Measurements from ENCODE around the gene VOPP1. TPM values are rescaled to one million over a fixed set of nuclear protein-coding genes. Genes with fewer than 3 reads are reported as not detected.

Gene VOPP1
- total and polyA plus RNA-seq, 10 of the 15 experiments (the other 5 are each of a cell fraction or from before 2014, with no cell fraction given), result 32.8 to 206 (median 129) TPM

GRCh38 chr7:55536619-55537457, 35.5 kb downstream of the VOPP1 start (continued):
- TF ChIP-seq BHLHE40 (IDR thresholded peaks at IDR 0.05; ENCODE audit: borderline replicate concordance in 1 of 2, low read depth in 2 of 2, low read length in 1 of 2), result peak; percentile 72 to 79; a peak in 3 of 4 replicates
- peak in 1 of 2 experiments; percentile 42; a peak in 1 of 4 replicates for TF ChIP-seq IKZF2 (IDR thresholded peaks at IDR 0.05)
- TF ChIP-seq PAX8 (IDR thresholded peaks at IDR 0.05), result no peak
- peak; percentile 39; the same call in 1 of the 2 replicates for TF ChIP-seq IKZF1 (conservative IDR thresholded peaks at IDR 0.05)
- TF ChIP-seq ZNF207 (IDR thresholded peaks at IDR 0.05; ENCODE audit: borderline replicate concordance), result 0 out of 2 replicates have a peak, but pooled peaks have one; percentile 41
- 0 out of 2 replicates have a peak, but pooled peaks have one; percentile 54 for TF ChIP-seq HDGF (IDR thresholded peaks at IDR 0.05)
- TF ChIP-seq, protein P1, sequence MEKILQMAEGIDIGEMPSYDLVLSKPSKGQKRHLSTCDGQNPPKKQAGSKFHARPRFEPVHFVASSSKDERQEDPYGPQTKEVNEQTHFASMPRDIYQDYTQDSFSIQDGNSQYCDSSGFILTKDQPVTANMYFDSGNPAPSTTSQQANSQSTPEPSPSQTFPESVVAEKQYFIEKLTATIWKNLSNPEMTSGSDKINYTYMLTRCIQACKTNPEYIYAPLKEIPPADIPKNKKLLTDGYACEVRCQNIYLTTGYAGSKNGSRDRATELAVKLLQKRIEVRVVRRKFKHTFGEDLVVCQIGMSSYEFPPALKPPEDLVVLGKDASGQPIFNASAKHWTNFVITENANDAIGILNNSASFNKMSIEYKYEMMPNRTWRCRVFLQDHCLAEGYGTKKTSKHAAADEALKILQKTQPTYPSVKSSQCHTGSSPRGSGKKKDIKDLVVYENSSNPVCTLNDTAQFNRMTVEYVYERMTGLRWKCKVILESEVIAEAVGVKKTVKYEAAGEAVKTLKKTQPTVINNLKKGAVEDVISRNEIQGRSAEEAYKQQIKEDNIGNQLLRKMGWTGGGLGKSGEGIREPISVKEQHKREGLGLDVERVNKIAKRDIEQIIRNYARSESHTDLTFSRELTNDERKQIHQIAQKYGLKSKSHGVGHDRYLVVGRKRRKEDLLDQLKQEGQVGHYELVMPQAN (conservative IDR thresholded peaks at IDR 0.05), result peak; percentile 37; the same call in 1 of the 2 replicates
- 0 out of 2 replicates have a peak, but pooled peaks have one; percentile 34 for TF ChIP-seq GATAD2B (conservative IDR thresholded peaks at IDR 0.05; ENCODE audit: low read depth)
- peak; percentile 67 for TF ChIP-seq POLR2A (IDR thresholded peaks at IDR 0.05; ENCODE audit: low read depth, low read length)
- TF ChIP-seq BRCA1 (IDR thresholded peaks at IDR 0.05; ENCODE audit: low read depth, low read length), result no peak
- TF ChIP-seq REST (IDR thresholded peaks at IDR 0.05; ENCODE audit: low read depth, low read length), result no peak
- TF ChIP-seq NFYA (IDR thresholded peaks at IDR 0.05; ENCODE audit: borderline replicate concordance, low read depth, low read length), result no peak
- 0 out of 2 replicates have a peak, but pooled peaks have one; percentile 24 for TF ChIP-seq YY1 (IDR thresholded peaks at IDR 0.05; ENCODE audit: low read depth, low read length)
- no peak for TF ChIP-seq CREB1 (IDR thresholded peaks at IDR 0.05; ENCODE audit: low read depth)
- TF ChIP-seq MYC (IDR thresholded peaks at IDR 0.05; ENCODE audit: insufficient read depth, insufficient read length, insufficient replicate concordance, low read length, severe bottlenecking), result peak; percentile 79
